ENCODE results near the gene TRAF3IP1. TPM values are rescaled to one million over a fixed set of nuclear protein-coding genes. Genes with fewer than 3 reads are reported as not detected.

Gene TRAF3IP1
- total RNA-seq, 3 donors from 2014 or later, result 13.3 to 37.5 (median 16.3) TPM

DNA sequence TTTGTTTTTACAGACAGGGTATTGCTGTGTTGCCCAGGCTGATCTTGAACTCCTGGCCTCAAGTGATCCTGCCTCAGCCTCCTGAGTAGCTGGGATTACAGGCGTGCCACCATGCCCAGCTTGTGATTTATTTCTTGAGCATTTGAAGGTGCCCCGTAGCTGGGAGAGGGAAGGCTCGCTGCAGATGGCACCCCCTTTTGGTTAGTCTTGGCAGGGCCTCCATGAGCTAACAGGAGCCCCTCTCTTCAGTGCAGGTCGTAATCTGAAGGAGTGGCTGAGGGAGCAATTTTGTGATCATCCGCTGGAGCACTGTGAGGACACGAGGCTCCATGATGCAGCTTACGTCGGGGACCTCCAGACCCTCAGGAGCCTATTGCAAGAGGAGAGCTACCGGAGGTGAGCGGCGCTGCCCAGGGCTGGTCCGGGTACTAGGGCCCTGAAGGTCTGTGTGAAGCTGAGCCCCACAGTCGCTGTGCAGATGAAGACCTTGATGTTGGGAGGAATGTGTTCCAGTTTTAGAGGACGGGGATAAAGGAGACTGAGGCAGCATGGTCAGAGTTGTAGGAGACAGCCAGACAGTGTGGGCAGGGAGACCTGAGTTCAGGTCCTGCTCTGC lies 113.1 kb downstream of the TRAF3IP1 start:
- no peaks in the 10 kb centered on the region for H3K36me3 ChIP-seq (ENCODE audit: low read depth)
- DNase-seq, result no peak
- TF ChIP-seq, protein P1, sequence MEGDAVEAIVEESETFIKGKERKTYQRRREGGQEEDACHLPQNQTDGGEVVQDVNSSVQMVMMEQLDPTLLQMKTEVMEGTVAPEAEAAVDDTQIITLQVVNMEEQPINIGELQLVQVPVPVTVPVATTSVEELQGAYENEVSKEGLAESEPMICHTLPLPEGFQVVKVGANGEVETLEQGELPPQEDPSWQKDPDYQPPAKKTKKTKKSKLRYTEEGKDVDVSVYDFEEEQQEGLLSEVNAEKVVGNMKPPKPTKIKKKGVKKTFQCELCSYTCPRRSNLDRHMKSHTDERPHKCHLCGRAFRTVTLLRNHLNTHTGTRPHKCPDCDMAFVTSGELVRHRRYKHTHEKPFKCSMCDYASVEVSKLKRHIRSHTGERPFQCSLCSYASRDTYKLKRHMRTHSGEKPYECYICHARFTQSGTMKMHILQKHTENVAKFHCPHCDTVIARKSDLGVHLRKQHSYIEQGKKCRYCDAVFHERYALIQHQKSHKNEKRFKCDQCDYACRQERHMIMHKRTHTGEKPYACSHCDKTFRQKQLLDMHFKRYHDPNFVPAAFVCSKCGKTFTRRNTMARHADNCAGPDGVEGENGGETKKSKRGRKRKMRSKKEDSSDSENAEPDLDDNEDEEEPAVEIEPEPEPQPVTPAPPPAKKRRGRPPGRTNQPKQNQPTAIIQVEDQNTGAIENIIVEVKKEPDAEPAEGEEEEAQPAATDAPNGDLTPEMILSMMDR (IDR thresholded peaks at IDR 0.05), result no peak
- H3K9me3 ChIP-seq, result no peaks in the 10 kb centered on the region
- ATAC-seq, result no peak
- intact Hi-C loops (cut with DNase I, micrococcal nuclease), result no loop called here
- H3K4me1 ChIP-seq (ENCODE audit: low read depth), result no peaks in the 10 kb centered on the region
- H3K4me3 ChIP-seq, result no peak overlapping the region

DNA sequence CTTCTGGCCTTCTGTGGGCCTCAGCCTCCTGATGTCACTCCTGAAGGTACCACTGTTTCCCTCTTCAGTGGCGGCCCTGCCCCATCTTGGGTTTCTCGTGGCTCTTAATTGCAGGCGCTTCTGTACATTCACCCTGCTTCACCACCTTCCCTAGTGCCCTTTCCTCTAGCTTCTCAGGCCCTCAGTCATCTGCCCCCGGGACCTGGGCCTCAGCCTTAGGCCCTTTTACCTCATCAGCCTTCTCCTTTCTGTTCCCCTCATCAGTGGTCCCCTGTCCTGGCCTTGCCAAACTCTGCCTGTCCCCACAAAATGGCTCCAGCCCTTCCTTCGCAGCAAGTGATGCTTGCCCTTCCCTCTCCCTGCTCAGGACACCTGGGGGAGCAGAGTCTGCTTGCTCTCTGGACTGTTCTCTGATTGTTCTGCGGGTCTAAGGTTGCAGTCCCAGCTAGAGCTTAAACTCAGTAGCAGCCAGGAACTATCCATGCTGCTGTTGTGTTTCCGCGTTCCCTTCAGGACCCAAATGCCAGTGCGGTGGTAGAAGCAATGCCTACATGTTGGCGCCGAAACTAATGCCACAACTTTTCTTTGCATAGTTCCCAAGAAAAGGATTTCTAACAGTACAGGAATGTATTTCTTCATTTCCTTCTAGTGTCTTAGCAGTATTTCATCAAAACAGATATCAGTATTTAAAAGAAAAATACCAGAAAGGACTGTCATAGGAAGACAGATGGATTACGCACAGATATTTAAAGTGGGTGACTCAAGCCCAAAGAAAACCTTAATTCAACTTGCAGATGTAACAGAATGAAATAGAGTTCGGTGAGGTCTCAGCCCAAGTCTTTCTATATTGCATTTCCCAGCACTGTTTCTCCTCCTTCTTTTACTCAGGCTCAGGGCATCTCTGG lies 113.9 kb downstream of the TRAF3IP1 start:
- TF ChIP-seq, protein P1 (IDR thresholded peaks at IDR 0.05), result no peak
- H3K9me3 ChIP-seq, result no peaks in the 10 kb centered on the region
- intact Hi-C loops (cut with DNase I, micrococcal nuclease), result no loop called here
- H3K36me3 ChIP-seq (ENCODE audit: low read depth), result no peaks in the 10 kb centered on the region
- no peaks in the 10 kb centered on the region for H3K4me1 ChIP-seq (ENCODE audit: low read depth)
- no peak overlapping the region for H3K4me3 ChIP-seq
- ATAC-seq (no peak), DNase-seq (no peak)

DNA sequence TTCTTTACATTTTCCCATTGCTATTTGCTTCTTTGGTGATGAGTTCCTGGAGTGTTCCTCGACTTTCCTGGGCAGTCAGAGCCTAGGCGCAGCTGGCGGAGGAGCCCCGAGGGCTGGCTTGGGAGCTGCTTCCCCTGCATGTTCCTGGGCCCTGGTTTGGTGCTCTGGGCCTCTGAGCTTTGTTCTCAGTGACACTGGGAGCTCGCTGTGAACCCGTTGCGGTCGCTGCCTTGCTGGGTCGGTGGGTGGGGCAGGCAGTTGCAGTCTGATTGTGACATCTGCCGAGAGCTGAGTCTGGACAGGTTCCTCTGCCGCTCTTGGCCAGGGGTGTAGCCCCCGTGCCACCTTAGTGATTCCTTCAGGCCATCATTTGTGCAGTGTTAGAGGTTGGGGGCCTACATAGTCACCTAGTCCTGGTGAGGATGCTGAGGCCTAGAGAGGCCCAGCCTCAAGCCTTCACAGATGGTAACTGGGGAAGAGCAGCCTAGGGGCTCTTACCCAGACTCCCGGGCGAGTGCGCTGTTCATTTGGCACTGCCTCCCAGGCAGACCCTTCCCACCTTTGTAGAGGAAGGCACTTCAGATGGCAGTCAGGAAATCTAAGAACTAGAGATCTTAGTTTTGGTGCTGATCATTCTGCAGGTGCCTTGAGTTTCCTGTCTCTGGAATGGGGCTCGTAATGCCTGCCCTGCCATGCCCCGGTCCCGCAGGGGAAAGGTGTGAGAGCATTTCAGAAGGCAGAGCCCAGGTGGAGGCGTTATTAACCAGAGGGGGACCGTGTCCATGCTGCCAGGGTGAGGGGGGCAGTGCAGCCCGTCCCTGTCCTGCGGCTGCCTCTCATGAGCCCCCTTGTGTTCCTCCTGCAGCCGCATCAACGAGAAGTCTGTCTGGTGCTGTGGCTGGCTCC lies 114.8 kb downstream of the TRAF3IP1 start:
- Histone ChIP-seq H3K4me3 (no peak overlapping the region), H3K36me3 (ENCODE audit: low read depth) (no peaks in the 10 kb centered on the region), H3K9me3 (no peaks in the 10 kb centered on the region), H3K4me1 (ENCODE audit: low read depth) (no peaks in the 10 kb centered on the region)
- TF ChIP-seq, protein P1 (IDR thresholded peaks at IDR 0.05), result no peak
- intact Hi-C loops (cut with DNase I, micrococcal nuclease), result no loop called here
- ATAC-seq (no peak), DNase-seq (no peak)

DNA sequence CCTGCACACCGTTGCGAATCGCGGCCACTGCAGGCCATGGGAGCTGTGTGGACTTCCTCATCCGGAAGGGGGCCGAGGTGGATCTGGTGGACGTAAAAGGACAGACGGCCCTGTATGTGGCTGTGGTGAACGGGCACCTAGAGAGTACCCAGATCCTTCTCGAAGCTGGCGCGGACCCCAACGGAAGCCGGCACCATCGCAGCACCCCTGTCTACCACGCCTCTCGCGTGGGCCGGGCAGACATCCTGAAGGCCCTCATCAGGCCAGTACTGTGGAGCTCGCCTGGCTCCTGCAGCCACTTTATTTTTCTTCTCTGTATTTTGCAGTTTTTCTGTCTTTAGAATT lies 115.4 kb downstream of the TRAF3IP1 start:
- Histone ChIP-seq H3K4me3 (no peak overlapping the region), H3K36me3 (ENCODE audit: low read depth) (no peaks in the 10 kb centered on the region), H3K4me1 (ENCODE audit: low read depth) (no peaks in the 10 kb centered on the region), H3K9me3 (no peaks in the 10 kb centered on the region)
- intact Hi-C loops (cut with DNase I, micrococcal nuclease), result no loop called here
- no peak for DNase-seq
- TF ChIP-seq, protein P1 (IDR thresholded peaks at IDR 0.05), result no peak
- no peak for ATAC-seq
